Measurements from ENCODE around the gene FTSJ3.
"Not testable (repeated sequence)": the region's sequence is repeated elsewhere in the genome, so short reads cannot be mapped to it uniquely, and the experiment has no call there.

Gene FTSJ3

DNA sequence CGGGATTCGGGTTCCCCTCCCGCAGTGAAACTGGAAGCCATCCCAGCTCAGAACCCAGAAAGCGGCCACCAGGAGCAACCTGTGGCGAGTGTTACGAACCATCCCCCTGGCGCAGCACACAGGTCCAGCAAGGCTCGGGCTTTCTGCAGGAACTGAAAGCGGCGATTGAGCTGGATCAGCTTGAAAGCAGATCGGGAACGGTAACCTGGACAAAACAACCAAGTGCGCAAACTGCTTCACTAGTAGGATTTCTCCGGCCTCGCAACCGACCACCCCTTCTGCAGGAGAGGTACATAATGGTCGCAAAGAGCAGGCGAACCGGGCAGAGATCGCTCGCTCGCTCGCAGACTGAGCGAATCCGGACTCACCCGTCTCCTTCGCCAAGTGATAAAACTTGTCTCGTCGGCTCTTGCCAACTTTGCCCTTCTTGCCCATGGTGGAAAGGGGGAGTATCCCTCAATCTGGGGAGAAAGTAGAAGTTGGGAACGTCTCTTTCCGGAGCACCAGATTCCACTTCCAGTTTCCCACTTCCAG, 928 bp downstream of the FTSJ3 start:
- no peak for FAIRE-seq

DNA sequence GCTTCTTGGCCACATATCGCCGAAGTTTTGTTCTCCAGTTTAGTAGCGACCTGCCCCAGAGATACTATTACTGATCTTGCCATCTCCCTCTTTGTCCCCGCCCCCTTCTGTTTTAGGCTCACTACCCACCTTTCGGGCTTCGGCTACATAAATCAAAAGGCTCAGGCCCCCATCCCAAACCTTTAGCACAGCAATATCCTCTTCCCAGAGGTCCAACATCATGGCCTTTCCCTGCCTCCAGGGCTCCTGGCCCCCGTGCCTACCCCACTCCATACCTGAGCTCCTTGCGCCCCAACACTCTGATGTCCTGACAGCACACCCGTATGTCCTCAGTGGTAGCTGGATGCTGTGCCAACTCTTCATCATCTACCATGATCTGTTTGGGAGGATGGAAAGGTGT, 3.1 kb downstream of the FTSJ3 start:
- no peak for FAIRE-seq

DNA sequence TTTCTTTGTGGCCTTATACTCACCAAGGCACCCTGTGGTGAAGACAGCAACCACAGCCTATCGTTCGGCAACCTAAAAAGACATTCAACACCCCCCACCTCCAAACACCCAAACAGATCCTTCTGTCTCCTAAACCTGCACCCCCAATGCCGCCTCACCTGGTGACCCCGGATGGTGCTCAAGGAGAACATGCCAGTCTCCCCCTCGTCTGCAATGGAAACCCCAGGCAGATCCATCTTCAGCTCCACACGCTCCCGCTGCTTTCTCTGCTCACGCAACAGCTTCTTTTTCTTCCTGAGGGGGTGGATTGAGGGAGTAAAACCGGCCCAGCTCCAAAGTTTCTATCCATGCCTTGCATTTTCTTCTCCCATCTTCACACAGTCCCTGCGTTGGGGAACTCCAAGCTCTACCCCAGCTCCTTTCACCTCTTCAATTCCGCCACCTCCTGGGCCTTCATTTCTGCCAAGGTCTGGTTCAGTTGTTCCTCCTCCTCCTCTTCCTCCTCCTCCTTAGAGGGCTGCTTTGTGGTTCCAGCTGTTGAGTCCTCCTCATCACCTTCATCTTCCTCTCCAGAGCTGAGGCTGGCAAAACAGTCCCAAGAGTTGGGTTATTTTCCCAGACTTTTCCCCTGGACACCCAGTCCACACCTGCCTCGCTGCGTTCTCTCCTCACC, 3.7 kb downstream of the FTSJ3 start:
- no peak for FAIRE-seq

DNA sequence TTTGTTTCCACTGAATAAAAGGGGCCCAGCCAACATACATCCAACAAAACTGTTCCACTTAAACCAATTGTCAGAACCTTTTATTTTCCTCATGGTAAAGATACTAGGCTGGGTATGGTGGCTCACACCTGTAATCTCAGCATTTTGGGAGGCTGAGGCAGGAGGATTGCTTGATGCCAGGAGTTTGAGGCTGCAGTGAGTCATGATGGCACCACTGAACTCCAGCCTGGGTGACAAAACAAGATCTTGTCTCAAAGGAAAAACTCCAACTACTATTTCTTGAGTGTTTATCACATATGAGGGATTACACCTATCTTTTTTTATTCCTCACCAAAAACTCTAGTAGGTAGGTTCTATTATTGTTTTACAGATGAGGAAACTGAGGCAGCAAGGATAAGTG, 4.9 kb downstream of the FTSJ3 start:
- FAIRE-seq, result no peak

DNA sequence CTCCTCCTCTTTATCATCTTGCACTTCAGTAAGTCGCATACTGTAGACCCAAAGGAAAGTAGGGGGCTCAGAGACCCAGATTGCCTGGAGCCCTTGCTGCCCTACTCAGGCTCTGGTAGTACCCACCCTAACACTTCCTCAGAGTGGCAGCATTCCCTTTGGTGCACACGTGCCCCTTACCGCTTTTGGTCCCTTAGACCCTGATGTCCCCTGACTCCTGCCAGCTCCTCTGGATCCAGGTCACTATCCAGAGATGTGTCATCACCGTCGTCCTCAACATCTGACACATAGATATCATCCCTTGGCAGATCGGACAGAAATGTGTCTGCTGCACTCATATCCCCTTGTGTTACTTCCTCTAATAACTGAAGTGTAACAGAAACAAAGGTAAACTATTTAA, 5.7 kb downstream of the FTSJ3 start:
- no peak for FAIRE-seq

DNA sequence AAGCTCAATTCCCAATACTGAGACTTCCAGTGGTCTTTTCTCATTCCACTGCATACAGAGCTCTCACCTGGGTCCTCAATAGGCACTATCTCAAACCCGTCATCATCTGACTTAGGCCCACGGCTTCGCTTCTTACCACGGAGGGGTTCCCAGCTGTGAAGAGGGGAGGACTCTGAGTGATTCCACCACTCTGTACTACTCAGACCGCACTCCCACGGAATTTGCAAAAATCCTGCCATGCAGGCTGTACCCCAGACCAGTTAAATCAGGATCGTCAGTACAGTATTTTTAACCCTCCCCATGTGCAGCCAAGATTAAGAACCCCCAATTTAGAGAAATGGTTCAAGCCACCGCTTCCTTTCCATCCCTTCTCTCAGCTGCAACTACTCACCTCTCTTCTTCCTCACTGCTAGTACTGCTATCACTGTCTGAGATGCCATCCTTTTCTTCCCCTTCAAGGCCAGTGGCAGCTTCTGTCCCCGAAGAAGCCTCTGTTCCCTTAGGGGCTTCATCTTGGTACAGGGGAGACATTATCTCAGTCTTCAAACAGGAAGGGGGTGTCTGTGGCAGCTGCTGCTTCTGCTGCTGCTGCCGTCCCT, 6.4 kb downstream of the FTSJ3 start:
- FAIRE-seq, result no peak

DNA sequence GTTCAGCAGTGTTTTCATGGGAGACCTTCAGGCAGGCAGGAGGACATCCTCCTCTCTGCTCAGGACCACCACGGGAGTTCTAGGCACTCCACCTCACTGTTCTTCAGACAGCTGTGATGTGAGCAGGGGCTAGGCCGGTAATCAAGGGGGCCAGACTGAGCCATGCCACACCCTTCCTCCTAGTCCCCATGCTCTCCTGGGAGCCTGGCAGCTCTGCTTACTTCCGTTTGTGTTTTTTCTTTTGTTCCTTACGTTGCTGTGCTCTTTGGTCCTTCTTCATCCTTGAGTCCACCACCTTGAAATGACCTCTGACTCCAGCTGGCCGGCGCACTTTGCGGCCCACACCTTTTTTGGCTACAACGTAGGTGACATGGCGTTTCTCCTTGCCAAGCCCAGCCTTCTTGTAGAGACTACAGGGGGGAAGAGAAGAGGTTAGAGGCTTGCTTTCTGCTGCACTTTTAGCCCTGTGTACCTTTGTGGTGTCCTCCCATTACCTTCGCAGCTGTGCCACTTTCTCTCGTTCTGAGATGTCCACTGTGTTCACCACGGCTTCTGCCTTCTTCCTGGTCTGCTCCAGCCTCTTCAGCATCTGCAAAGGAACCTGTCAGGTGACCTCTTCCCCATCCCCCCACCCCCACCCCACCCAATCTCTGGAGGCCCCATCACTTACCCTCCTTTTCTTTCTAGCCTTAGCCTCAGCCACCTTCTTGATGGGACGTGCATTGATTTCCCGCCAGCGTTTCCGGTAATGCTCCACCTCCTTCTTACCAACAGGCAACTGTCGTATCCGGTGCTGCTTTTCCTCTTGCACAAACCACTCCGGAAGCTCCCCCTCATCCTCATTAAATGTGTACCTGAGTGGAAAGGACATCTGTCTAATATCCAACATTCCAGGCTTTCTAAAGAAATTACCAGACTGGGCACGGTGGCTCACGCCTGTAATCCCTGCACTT, 7.6 kb downstream of the FTSJ3 start:
- FAIRE-seq, result no peak

DNA sequence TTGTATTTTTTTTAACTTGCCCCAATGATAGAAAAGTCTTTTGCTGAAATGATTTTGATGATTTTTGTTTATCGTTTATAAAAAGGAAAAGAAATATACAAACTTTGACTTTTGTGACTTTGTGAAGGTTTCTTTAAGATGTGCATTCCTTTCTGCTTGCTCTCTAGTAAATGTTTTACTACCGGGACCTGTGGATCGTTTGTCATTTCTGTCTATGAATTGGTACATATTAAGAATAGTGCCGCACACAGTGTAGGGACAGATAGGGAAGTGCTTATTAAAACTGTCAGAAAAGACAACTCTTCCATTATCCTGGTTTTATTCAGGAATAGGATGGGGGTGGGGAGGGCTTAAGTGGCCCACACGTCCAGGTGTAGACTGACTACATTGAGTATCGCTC, 8.3 kb downstream of the FTSJ3 start:
- no peak for FAIRE-seq

DNA sequence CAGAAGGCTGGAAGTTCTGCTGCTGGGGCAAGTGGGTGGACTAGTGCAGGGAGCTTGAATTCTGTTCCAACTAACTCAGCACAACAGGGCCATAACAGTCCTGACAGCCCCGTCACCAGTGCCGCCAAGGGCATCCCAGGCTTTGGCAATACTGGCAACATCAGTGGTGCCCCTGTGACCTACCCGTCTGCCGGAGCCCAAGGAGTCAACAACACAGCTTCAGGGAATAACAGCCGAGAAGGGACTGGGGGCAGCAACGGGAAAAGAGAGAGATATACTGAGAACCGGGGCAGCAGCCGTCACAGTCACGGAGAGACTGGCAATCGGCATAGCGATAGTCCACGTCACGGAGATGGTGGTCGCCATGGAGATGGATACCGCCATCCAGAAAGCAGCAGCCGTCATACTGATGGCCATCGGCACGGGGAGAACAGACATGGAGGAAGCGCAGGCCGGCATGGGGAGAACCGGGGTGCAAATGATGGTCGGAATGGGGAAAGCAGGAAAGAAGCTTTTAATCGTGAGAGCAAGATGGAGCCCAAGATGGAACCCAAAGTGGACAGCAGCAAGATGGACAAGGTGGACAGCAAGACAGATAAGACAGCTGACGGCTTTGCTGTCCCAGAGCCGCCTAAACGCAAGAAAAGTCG, 9.6 kb downstream of the FTSJ3 start:
- FAIRE-seq, result no peak

DNA sequence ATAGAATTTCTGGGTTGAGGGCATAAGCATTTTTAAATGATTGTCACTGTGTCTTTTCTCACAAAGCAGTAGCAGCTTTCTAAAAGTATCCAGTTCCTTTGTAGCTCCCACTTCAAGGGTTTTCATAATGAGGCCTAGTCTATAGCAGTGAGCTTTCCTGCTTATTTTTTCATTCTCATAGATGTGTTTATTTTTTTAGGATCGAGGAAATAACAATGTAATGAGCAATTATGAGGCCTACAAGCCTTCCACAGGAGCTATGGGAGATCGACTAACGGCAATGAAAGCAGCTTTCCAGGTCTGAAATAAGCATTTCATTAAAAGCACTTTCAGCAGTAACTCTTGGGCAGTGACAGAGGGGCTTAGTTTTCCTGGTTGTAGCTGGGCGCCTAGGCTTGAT, 10.8 kb downstream of the FTSJ3 start:
- FAIRE-seq, result no peak

DNA sequence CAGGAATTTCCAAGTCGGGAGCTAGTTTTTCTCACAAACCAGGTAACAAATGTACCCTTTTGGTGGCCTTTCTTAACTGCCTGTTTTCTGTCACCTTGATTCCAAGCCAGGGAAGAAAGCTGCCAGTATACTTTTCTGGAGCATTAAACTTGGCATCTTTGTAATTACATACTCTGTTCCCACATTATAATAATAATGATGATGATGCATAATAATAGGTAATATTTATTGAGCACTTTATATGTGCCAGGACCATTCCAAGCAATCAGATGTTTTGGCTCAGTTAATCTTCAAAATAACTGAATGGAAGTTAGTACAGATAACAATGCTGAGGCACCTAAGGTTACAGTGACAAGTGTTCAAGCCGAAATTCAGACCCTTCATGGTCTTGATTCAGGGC, 11.3 kb downstream of the FTSJ3 start:
- FAIRE-seq, result no peak

DNA sequence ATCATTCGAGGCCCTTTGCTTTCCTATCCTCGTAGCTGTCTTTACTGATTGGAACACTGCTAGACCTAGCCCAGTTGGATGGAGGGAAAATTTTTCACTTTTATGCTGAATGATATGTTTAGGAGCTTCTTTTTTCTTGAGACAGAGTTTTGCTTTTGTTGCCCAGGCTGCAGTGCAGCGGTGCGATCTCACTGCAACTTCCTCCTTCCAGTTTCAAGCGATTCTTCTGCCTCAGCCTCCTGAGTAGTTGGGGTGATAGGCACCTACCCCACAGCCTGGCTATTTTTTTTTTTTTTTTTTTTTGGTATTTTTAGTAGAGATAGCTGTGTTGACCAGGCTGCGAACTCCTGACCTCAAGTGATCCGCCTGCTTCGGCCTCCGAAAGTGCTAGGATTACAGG, 17.5 kb downstream of the FTSJ3 start:
- no peak for FAIRE-seq

DNA sequence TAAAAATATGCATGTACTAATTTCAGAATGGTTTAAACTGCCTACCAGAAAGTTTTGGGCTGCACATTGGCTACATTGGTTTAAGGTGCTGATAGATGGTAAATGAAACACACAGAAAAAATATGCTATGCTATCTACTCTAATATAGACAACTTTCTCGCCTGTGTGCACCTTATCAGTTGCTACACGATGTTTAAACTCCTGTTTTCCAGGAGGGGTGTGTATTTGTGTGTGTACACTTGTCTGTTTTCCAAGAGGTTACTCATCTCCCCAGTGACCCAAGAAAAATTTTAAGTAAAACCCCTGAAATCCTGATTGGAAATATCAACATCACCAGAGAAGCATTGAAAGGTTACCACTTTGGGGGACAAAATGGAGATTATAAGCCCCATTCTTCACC, 21.9 kb downstream of the FTSJ3 start:
- no peak for FAIRE-seq

DNA sequence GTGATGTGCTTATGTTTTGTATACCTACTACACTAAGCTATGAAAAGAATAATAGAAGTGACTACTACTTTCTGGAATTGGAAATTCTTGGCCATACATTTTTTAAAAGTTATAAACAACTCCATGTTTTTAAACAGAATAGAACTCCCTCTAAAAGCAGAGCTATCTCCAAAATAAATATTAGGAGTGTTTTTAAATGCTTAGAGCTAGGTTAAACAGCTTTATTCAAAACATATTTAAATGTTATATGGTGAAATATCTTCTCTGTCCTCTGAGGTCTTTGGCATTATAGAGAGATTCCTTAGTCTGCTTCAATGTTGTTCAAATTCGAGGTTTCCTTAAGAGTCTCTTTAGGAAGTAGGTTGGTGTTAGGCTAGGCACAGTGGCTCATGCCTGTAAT, 23.1 kb downstream of the FTSJ3 start:
- FAIRE-seq, result no peak

DNA sequence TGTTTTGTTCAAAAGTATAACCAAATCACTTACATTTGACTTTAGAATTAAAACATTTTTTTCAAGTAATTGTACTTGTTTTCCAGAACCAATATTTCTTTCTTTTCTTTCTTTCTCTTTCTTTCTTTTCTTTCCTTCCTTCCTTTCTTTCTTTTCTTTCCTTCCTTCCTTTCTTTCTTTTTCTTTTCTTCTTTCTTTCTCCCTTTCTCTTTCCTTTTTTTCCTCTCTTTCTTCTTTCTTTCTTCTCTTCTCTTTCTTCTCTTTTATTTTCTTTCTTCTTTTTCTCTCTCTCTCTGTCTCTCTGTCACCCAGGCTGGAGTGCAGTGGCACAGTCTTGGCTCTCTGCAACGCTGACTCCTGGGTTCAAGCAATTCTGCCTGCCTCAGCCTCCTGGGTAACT, 26.7 kb downstream of the FTSJ3 start:
- FAIRE-seq, result no peak

DNA sequence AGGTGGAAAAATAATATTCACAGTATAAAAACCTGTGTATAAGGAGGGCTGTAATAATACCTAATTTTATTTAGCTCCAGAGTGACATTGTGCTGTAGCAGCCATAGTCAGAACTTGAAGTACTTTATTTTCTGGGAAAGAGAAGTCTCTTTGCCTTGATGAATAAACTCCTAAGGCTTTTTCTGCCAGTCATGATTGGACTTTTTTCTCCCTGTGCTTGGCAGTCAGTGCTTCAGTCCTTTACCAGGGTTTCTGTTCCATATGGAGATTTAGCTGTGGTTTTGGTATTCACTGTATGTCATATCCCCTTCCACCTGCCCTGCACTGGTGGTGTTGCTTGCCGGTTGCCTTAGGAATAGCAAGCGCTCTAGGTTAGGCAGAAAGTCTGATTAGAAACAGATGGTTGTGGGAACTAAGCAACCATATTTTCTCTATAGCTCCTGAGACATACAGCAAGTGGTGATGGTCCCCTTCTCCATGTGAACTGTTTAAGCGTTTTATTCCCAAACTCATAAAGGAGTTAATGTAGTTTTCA, 28.8 kb downstream of the FTSJ3 start:
- FAIRE-seq, result no peak

DNA sequence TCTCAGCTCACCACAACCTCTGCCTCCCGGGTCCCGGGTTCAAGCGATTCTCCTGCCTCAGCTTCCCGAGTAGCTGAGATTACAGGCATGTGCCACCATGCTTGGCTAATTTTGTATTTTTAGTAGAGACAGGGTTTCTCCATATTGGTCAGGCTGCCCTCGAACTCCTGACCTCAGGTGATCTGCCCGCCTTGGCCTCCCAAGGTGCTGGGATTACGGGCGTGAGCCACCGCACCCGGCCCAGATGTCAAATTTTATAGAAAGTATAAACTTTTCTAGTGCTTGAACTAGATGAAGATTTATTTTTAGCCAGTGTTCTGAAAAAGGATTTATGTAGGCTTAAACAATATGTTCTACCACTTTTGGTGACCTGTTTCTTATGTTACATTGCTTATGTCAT, 31.1 kb downstream of the FTSJ3 start:
- not testable (repeated sequence) for FAIRE-seq

DNA sequence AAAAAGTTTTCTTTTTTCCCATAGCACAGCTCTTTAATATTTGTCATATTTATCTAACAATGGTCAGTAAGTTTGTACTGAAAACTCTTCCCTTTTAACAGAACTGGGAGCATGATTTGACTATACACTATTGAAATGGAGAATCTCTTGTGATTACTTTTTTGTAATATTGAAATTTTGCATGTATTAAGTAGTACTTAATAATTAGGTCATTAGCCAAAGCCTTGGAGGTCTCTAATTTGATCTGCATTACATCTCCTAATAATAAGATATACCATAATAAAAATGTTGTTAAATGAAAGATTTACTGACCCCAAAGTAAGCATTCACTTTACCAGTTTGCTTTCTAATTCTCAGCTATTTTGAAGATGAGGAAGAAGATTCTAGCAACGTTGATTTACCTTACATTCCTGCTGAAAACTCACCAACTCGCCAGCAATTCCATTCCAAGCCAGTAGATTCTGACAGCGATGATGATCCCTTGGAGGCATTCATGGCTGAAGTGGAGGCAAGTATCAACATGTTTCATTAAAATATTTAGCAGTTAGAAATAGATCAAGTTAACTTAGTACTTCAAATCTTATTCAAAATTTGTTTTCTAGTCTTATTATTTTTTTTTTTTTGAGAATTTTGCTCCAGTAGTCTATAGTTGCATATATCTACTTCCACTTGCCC, 35.3 kb downstream of the FTSJ3 start:
- FAIRE-seq, result no peak

DNA sequence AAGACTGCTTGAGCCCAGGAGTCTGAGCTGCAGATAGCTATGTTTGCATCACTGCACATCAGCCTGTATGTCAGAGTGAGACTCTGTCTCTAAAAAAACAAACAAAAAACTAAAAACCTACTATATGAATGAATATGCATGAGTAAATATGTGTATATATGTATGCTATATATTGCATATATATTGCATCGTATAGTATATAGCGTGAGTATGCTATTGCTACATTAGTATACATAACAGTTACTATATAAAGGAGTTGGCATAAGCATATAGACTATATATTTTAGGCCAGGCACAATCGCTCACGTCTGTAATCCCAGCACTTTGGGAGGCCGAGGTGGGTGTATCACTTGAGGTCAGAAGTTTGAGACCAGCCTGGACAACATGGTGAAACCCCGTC, 37.4 kb downstream of the FTSJ3 start:
- FAIRE-seq, result no peak

DNA sequence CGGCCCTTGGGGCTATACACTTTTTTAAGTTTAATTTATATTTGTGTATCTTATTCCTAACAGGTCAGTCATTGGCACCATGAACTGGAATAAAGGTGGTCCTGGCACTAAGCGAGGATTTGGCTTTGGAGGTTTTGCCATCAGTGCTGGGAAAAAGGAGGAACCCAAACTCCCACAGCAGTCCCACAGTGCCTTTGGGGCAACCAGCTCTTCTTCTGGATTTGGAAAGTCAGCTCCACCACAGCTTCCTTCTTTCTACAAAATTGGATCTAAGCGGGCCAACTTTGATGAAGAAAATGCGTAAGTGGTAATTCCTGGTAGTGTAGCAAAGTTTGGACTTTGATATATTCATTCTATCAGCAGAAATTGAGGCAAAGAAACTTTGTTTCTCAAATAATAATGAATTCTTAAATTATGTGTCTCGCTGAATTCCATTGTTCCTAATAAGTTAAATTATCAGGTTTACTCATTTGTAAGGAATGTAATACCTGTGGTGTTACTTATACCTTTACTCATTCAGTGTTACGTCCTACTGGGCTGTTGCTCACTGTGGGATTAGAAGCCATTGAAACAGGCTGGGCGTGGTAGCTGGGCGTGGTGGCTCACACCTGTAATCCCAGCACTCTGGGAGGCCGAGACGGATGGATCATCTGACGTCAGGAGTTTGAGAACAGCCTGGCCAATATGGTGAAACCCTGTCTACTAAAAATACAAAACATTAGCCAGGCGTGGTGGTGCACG, 40.3 kb downstream of the FTSJ3 start:
- no peak for FAIRE-seq

DNA sequence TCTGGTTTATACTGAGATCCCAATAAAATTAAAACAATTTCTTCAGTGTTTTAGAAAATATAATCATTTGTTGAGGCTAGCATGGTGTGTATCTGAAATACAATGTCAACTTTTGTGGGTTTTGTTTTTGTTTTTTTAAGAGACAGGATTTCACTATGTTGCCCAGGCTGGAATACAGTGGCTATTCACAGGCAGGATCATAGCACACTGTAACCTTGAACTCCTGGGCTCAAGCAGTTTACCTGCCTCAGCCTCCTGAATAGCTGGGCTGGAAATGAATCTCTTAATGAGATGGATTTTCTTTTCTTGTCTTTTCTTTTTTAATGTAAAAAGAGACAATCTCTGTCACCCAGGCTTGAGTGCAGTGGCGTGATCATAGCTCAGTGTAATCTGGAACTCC, 41.3 kb downstream of the FTSJ3 start:
- no peak for FAIRE-seq

DNA sequence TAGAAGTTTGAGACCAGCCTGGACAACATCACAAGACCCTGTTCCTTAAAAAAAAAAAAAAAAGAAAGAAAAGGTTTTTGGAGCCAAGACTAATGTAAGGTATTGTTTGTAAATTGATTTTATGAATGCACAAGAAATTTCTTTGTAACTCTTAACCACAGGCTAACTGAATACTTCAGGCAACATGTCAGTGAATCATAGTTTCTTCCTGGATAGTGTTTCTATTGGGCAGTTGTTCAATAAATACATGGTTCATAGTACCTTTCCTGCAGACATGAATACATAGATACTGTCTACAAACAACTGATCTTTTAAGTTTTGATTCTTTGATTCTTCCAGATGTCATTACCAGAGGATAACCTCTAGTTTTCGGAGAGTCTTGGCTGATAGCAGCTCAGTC, 41.9 kb downstream of the FTSJ3 start:
- no peak for FAIRE-seq

Data from colon (tissue), 2 donors.